Measurements from ENCODE around the gene KHNYN.

The KHNYN gene

DNA sequence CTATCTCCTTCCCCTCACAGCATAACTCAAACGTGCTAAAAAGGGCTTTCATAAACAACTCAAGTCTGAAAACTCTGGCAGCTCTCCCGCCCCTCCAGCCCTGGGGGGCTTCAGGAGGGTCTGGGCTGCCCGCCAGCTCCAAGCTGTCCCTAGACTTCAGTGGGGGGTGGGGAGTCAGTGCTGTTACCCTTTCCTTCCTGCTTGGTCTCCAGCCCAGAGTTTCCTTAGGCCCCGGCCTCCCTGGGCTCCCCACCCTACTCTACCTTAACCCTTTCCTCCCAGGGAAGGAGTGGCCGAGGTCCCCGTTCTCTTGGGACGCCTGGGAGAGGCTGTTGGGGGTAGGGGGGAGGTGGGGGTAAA, 31.5 kb upstream of the KHNYN start:
- TF ChIP-seq, protein P1, sequence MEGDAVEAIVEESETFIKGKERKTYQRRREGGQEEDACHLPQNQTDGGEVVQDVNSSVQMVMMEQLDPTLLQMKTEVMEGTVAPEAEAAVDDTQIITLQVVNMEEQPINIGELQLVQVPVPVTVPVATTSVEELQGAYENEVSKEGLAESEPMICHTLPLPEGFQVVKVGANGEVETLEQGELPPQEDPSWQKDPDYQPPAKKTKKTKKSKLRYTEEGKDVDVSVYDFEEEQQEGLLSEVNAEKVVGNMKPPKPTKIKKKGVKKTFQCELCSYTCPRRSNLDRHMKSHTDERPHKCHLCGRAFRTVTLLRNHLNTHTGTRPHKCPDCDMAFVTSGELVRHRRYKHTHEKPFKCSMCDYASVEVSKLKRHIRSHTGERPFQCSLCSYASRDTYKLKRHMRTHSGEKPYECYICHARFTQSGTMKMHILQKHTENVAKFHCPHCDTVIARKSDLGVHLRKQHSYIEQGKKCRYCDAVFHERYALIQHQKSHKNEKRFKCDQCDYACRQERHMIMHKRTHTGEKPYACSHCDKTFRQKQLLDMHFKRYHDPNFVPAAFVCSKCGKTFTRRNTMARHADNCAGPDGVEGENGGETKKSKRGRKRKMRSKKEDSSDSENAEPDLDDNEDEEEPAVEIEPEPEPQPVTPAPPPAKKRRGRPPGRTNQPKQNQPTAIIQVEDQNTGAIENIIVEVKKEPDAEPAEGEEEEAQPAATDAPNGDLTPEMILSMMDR (IDR thresholded peaks at IDR 0.05), result no peak

GRCh38 chr14:24398653-24399446, 30.9 kb upstream of the KHNYN start, which contains the start of gene NYNRIN:
TSS of gene NYNRIN (plus strand) at chr14:24399003. CDS start at chr14:24399247, 244 bp downstream.
- TF ChIP-seq, protein P1 (IDR thresholded peaks at IDR 0.05), result no peak

GRCh38 chr14:24399447-24399822, 30.3 kb upstream of the KHNYN start:
- TF ChIP-seq, protein P1 (IDR thresholded peaks at IDR 0.05), result no peak

- TF ChIP-seq, protein P1 (IDR thresholded peaks at IDR 0.05), result no peak
These were observed 29.6 kb upstream of the KHNYN start for GRCh38 chr14:24399999-24400718.

GRCh38 chr14:24401810-24402702, 27.7 kb upstream of the KHNYN start:
- TF ChIP-seq, protein P1 (IDR thresholded peaks at IDR 0.05), result no peak

DNA sequence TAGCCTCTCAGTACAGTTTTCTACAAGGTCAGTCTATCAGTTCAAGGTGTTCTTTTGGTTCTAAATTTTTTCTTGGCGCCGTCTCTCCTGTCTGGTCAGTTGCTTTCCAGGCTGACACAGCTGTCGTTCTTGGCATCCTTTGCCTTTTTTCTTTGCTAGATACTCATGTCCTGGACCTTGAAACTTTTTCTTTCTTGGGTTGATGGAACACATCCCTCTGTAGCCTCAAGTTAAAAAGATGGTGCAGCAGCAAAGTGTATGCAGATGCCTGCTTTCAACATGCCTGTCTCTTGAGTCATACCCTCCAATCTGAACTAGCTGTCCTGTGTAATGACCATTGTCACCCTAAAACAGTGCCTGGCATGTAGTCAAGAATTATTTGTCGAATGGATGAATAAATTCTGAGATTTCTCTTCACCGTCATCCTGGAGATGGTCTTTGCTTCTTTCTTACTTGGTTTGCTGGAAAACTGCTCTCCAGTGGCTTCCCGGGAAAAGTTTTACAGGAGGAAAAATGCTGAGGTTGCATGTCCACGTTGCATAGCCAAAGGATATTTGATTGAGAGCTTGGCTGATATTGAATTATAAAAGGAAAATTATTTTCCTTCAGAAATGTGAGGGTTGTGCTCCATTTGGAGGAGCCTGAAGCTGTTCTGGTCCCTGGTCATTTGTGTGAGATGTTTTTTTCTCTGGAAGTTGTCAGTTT, 26.3 kb upstream of the KHNYN start:
- TF ChIP-seq, protein P1 (IDR thresholded peaks at IDR 0.05), result no peak

- TF ChIP-seq, protein P1 (IDR thresholded peaks at IDR 0.05), result no peak
These were observed 24.9 kb upstream of the KHNYN start for GRCh38 chr14:24404814-24405213.

Data from LNCAP (cell line).